Breast epithelium (tissue), 3 donors: ENCODE measurements around the gene STARD3NL.

ENCODE experiments used
- CTCF ChIP-seq, 3 donors: fragments of 450-650 bp; IDR thresholded peaks; one replicate each; pipeline ENCODE4 v1.5.1; 2016 to 2017; ENCODE audit warnings: antibody characterized with exemption in 3 of 3, mild to moderate bottlenecking in 3 of 3, moderate library complexity in 3 of 3
- POLR2A ChIP-seq: fragments of 450-650 bp; IDR thresholded peaks from one replicate; pipeline ENCODE4 v1.6.1; 2016; ENCODE audit warnings: antibody characterized with exemption, mild to moderate bottlenecking, moderate library complexity
- POLR2AphosphoS5 ChIP-seq, 3 donors: sonication (generic); formaldehyde crosslinking; IDR thresholded peaks; one replicate each; pipeline ENCODE4 v1.6.1; 2017; ENCODE audit warnings: antibody characterized with exemption in 3 of 3

DNA sequence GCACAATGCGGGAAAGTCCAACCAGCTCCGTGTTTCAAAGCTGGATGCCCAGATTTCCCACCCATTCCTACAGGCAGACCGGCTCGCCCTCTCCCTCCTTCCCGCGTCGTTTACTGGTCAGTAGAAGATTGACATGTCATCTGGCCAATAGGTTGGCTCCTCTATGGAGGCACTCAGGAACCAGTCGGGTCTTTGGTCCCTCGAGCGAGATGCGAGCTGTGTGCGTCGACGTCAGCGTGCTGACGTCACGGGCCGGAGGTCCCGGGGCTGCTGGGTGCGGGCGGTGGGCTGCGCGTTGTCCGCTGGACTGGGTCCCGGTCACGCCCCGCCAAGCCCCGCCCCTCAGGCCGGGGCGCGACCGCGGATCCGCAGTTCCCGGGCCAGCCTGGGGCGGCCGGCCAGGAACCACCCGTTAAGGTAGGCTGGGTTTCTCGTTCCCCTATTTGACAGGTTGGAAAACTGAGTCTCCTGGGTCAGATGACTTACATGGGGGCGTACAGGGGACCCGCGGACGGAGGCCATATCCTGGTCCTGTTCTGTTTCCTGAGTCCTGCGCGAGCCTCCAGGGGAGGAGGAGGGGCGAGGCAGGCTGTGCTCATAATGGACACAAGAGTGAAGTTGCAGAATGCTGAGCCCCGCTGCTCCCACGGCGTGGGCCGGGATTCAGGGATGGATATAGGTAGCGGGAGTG, at the start of gene STARD3NL:
- TF ChIP-seq CTCF (IDR thresholded peaks at IDR 0.05) (peak in 2 of 3 donors; percentile 36 to 37), POLR2AphosphoS5 (IDR thresholded peaks at IDR 0.05) (peak; percentile 42 to 73 (median 58)), POLR2A (no peak)
